HG03520 (cell line): ENCODE measurements around the gene ZNF516.

Experiments used
- ATAC-seq: cut with Tn5 transposase; IDR thresholded peaks from one replicate; pipeline ENCODE4 v1.9.1; 2021; ENCODE audit warnings: mild to moderate bottlenecking, moderate library complexity; ENCODE audit not compliant: unreplicated experiment

The ZNF516 gene

DNA sequence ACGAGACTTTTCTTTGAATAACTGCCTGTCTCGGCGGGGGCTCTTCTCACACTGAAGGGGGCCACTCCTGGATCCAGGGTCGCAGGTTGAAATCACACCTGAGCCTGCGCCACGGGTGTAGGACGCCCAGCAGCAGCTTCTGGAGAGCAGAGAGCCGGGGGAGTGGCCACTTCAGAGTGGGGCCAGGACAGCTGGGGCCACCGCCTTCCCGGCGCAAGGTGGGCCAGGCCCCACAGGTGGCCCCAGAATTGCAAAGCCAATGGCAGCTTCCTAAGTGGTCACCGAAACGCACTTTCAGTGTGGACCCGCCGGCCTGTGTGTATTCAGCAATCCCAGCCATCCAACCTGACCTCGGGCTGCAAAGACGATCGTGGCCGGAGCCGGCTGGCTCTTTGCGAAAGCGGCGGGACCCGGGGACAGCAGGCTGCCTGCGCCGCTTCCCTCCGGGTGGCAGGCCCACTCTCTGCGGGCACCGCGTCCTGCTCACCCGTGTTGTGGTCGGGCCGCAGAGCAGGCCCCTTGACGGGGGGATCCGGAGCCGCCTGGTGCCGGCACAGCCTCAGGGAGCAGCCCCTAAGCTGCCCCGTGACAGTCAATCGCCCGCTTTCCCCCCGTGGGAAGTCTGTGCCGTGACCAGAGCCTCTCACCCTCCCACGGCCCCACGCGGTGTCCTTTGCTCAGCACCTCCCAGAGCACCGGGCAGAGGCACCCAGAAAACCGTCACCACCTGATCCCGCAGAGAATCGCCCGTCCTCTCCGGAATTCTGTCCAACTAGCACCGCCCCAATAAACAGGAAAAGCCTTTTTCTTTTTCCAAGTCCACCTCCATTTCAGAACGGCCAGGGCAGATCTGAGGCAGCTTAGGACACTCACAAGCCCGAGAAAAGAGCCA, 144.7 kb downstream of the ZNF516 start:
- ATAC-seq, result no peak

DNA sequence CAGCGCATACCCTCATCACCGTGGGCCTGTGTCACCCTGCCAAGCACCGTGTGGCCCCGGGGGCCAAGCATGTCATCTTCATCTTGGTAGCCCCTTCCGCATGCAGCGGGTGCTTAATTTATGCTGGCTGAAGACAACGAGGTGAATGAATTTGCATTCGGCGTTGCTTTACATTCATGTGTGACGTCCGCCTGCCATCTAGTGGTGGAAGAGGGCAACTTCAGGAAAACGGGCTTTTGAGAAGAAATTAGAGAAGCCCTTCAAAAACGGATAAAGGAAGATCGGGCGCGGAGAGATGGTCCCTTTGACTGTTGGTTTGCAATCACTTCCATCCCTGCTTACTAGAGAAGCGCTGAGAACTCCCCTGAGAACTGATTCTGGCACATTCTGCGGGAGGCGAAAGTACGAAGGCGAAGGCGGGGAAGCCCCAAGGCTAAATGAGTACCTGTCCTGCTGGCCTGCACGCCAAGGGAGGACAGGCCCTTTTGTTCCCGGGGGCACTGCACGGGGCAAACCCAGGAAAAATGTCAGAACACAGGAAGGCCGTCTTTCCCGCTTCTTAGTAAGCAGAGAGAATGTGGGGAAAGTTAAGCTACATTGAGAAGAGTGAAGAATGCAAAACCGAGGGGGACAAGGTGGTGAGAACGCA, 145.9 kb downstream of the ZNF516 start:
- ATAC-seq, result peak; percentile 50

DNA sequence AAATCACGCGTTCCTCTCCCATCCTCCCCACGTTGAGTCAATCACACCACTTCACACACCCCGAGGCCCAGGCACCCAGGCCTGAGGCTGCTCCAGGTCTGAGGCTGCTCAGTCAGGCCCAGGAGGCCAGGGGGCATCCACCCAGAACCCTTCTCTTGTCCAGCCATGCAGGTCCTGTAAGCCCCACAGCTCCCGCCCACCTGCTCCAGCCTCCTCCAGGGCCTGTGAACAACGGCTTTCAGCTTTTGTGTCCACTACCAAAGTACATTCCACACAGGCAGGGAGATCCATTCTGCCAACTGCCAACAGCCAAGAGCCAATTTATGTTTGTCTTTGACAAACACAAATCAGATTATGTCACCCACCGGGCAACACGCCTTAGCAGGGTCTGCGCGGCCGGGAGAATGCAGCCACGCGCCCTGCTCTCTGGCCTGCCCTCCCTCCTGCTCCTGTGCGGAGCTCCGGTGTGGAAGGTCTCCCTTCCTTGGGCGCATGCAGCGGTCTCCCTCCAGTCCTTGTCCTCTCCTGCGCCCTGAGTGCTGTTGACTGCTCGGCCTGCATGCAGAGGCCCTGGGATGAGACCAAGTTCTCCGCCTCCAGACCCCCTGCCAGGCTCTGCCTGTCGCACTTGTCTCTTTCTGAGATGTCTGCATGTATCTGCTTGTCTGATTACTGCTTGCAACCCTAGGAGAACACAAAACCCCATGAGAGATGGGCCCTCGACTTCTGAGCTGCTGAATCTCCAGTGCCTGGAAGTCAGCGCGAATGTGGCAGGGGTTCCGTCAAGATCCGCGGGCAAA, 146.6 kb downstream of the ZNF516 start:
- no peak for ATAC-seq

DNA sequence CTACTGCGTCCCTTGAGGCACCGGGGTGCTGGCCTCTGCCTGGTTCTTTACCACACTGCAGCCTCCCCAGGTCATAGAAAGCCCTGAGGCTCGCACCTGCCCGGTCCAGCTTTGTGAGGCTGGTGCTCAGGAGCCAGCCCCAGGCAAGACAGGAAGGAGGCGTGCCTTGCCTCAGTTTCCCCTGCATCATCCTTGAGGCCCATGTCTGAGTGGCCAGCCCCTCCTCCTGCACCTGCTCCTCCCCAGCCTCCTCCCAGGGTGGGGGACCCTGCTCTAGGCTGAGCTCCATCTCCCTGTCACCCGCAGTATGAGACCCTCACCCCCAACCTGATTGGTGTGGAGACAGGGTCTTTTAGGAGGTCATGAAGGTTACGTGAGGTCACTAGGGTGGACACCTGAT, 147.7 kb downstream of the ZNF516 start:
- no peak for ATAC-seq

DNA sequence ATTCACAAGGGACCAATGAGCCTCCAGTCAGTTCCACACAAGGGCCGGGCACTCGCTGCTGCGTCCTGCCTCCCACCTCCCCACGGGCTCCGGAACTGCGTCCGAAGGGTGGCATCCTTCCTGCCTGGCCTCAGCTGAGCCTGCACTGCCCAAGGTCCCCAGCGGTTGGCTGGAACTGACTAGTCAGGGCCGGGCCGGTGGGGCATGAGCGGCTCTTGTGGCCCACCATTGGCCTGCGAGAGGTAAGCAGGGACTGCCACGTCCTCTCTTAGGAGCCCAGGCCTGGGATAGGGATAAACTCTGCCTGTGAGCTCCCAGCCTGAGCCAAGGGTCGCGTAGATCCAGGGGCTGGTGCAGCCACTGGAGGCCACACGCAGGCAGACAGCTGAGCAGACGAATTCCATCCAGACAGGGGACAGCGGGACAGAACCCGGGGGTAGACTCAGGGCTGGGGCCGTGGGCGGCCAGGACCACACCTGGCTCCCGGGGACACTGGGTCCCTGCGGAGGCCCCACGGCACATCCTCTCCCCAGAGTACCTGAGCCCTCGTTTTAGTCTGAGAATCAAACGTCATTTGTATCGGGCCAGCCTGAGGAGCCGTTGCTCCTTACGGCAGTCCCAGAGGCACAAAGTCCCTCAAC, 148.4 kb downstream of the ZNF516 start:
- no peak for ATAC-seq

DNA sequence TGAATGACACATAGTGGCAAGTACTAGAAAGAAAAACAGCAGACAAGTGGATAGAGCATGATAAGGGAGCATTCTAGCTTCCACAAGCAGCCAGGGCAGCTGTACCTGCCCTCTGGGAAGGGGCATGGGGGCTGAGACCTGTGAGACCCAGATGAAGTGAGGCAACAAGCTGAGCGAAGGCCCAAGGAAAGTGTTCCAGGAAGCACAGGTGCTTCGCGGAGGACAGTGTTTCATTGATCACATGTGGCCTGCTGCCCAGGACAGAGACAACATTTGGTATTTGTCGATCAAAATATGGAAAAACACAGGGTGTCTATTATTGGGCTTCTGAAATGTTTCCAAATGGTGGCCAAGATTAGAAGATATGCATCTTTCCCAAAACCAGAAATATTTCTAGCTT, 149.1 kb downstream of the ZNF516 start:
- ATAC-seq, result no peak

DNA sequence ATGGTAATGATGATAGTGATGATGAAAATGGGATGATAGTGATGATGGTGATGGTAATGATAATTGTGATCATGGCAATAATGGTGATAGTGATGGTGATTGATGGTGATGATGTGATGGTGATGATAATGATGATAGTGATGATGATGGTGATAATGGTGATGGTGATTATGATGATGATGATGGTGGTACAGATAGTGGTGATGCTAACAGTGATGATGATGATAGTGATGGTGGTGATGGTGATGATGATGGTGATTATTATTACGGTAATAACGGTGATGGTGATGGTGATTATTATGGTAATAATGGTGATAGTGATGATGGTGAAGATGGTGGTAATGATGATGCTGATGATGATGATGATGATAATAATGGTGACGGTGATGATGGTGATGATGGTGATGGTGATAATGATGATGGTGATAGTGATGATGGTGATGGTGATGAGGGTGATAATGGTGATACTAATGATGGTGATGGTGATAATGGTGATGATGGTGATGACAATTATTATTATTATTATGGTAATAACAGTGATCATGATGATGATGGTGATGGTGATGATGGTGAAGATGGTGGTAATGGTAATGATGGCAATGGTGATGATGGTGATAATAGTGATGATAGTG, 151.0 kb downstream of the ZNF516 start:
- ATAC-seq, result no peak

DNA sequence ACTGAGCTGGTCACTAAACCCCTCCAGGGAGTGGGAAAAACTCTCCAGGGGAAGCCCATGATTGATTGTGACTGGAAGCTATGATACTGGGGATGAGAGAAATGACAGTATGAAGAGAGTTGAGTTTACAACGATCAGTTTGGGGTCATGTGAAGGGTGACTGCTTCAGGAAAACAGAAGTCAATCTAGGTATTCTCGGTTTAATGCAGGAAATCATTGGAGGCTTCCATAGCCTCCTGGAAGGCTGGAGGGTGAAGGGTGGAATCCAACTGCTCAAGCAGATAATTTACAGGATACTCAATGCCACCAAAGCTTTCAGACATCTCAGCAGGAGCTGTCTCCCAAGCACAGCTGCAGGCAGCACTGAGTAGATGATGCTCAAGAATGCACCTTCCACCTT, 154.6 kb downstream of the ZNF516 start:
- no peak for ATAC-seq

DNA sequence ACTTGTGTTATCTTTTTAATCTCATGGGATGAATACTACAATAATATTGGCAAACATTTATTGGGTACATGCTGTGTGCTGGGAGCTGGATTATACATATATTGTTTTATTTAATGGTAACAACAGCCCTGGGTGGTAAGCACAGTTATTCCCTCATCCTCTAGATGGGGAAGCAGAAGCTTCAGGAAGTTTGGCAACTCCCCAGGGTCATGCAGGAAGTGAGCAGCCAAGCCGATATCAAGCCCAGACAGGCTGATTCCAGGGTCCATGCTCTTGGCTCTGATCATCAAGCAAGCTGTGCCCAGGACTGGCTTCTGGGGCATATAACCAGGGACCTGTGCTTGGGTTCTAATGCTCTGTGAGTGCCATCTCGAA, 155.8 kb downstream of the ZNF516 start:
- ATAC-seq, result no peak

DNA sequence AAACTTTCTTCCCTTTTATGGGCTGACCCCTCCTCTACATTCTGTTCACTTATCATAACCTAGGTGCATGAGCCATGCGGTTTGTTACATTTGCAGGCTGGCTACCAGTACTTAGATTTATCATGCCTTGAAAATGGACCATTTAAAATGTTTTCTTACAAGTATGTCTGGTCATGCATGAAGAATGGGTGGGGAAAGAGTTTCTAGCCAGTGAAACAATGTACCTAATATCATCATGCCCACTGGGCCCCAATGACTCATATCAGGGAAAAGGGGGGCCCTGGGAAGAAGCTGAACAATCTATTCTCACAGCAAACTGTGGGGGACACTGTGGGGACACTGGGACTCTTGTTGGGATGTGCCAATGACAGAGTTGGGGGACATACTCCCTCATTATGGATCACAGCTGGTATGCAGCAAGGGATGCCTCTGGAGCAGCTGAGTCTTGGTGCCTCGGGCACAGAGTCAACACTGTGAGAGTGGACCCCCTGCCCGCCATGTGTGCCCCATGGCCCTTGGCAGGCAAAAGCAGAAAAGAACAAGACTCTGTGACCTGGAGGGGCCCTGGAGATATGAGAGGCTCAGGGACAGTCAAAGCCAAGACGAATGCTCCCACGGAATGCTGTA, 156.3 kb downstream of the ZNF516 start:
- no peak for ATAC-seq

DNA sequence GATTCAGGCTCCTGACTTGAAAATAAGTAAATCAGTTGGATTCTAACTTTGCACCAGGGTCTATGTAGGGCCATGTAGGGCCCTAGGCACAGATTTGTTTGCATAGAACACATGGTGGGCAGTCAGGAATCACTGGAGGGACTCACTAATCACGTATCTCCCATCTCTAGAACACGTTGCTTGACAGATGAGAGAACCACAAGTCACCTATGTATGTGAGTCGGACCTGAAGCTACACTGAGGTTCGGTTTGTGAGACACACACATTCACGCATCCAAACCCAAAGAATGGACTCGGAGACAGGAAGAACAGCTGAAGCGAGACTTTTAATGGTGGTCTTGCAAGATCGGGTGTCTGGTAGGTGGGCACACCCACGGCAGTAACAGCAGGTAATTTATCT, 157.0 kb downstream of the ZNF516 start:
- ATAC-seq, result no peak

DNA sequence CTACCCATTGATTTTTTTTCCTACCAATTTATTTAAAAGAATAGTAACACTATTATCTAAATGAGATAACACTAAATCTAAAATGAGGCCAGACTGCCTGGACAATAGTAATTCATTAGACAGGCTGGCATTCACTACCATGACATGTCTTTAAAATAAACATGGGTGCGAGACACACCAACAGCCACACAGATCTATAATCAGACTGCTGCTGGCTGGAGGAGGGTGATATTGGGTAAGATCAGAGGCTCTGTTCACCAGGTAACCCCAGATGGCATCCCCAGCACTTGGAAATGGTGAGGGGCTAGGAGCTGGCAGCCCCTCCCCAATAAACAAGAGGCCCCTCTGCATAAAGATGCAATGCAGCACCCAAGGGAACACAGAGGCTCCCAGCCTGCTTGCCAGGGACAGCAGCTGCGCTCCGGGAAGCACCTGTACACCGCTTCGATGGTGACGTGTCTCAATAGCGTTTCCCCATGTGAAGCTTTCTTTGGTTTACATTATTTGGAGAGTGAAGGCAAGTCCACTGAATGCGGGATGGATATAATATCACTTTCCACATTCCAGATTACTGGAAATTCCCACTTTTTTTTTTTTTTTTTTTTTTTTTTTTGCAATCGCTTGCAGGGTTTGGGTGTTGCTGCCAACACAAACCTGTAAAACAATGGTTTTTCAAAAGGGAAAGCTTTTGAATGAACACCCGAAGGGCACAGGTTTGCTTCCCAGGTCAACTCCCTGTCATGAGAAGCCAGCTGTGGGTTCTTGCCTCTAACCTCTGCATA, 159.0 kb downstream of the ZNF516 start:
- ATAC-seq, result no peak

DNA sequence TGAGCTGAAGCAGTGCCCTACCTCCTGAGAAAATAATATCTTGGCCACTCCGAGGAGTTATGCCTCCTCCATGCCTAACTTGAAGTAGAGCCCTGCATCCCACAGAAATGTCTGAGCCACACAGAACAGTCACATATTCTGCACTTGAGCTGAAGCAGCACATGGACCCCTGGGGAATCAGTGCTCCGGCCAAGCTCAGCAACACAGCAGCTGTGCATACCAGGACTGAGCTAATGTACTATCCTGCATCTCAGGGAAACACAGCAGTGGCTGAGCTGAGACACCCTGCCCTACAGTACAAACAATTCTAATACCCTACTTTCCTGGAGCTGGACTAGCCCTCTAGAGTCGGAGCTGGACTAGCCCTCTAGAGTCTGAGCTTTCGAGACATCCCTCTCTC, 166.9 kb downstream of the ZNF516 start:
- ATAC-seq, result no peak

DNA sequence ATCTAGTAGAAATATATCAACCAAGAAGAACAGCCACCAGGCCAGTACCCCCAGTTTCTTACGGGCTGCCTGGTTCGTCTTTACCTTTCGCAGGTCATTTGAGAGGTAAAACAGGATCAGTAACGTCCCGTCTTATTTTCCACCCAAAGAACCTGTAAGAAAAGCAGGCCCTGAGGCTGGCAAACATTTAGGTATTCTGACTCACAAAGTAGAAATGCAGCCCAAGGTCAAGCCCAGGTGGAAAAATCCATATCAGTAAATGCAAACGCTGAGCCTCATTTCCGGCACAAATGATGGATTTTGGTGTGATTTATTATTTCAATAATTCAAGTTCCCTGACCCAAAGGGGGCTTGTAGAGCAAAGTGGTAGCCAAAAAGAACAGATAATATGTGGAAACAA, 171.2 kb downstream of the ZNF516 start:
- no peak for ATAC-seq

DNA sequence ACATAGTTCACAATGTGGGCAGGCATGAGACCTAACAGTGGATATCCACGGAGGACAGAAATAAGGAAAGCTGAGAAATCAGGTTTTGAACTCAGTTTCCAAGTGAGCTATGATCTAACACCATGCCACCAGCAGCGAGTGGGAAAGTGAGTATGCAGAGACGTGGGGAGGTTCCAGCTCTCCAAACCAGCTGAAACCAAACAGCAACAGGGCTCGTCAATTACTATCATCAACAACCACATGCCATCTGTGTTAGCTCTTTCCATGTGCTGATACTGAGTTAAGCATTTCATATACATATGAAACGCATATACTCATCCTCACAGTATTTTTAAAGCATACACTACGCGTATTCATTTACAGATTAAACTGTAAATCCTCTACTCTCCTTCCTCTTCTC, 172.4 kb downstream of the ZNF516 start:
- ATAC-seq, result no peak

DNA sequence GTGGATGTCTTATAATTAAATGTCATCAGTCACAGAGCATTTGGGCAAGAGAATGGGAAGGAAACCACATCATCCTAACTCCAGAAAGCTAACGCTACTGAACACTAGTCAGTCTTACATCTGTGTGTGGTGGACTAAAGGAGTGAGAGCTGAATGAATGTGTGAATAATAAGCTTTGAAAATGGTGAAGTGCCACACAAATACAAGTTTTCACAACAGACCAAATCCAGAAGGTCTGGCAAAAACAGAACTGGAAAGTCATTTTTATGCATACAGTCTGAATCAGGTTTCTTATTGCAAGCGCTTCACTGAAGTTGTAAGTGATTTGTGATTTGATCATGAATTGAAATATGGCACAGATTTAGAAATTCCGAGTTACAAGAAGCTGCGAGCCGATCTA, 175.7 kb downstream of the ZNF516 start:
- ATAC-seq, result no peak

DNA sequence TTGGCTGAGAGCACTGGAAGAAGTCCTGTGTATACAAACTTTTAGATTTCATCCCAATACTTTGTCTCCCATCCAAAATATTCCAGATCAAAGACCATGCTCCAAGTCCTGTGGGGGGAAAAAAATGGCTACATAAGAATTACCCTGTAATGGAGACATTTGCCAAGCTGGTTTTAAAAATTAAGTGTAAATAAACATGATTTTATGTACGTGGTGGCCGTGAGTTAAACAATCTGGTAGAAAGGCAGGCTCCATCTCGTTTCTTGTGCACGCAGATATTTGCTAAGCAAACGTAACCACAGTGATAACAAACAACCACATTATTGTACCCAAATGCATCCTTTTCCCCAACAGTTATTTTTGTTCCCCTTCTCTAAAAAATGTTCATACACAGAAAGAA, 176.4 kb downstream of the ZNF516 start:
- ATAC-seq, result no peak

DNA sequence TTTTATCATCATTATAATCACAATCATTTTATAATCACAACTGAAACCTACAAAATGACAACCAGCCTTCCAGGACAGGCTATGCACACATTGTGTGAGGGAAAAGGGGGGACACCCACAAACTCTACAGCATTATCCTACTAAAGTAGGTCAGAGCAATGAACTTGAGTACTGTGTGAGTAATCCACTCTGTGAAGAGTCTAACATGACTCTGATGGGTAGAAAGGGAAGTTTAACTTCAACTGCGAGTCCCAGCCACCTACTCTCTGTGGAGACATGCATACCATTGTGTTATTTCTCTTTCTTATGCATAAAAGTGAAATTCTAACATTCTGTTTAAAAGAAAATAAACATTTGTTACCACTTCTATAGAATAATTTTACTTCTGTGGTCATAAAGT, 177.9 kb downstream of the ZNF516 start:
- no peak for ATAC-seq

DNA sequence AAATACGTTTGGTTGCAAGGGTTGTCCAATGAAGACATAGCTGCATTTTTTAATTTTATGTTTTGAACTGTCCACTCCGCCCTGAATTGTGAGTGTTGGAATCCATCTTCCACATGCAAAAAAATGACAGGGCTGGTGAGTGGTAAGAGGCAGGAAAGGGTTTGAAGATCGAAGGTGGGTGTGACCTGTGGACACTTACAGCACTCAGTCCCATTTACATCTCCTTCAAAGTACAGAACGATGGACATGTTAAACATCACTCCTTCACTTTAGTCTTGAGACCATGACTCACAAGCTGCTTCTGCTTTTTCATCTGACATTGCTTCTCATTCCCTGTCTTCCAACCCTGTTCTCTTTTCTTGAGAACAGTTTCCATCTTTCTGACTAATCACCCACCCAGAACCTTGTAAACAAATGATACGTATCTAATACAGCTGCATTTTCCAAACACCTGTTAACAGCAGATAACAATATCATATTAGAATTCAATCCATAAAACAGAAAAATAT, 179.3 kb downstream of the ZNF516 start:
- ATAC-seq, result no peak
